HG03095 (cell line): Measurements from ENCODE around the gene TMPRSS2.

Source experiments
- ATAC-seq: cut with Tn5 transposase; IDR thresholded peaks from one replicate; pipeline ENCODE4 v1.9.1; 2021; ENCODE audit warnings: moderate library complexity; ENCODE audit not compliant: unreplicated experiment

The TMPRSS2 gene

GRCh38 chr21:41451753-41452676, 55.9 kb downstream of the TMPRSS2 start:
- ATAC-seq = no peak

DNA sequence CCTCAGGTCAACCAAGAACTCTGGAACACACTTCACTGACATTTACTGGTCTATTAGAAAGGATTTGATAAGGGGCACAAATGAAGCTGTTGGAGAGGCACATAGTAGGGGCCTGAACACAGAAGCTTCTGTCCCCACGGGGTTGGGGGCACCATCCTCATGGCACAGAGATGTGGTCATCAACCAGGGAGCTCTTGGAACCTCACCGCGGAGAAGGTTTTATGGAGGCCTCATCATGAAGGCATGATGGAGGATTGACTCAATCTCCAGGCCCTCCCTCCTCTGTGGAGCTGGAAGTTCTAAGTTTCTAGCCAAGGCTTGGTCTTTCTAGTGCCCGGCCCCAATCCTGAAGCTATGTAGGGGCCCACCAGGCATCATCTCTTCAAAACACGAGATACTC, 58.3 kb downstream of the TMPRSS2 start:
- ATAC-seq = no peak

DNA sequence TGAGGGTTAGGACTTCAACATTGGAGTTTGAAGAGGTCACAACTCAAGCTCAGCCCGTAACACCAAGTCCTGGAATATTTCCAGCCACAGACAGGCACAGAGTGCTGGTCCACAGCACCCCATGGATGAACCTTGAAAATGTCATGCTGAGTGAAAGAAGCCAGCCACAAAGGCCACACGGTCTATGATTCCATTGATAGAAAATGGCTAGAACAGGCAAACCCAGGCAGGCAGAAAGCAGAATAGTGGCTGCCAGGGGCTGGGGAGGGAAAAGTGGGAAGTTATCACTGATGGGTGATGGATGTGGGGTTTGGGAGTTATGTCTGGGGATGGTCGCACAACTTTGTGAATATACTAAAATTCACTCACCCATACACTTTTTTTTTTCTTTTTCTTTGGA, 60.6 kb downstream of the TMPRSS2 start:
- ATAC-seq = no peak

DNA sequence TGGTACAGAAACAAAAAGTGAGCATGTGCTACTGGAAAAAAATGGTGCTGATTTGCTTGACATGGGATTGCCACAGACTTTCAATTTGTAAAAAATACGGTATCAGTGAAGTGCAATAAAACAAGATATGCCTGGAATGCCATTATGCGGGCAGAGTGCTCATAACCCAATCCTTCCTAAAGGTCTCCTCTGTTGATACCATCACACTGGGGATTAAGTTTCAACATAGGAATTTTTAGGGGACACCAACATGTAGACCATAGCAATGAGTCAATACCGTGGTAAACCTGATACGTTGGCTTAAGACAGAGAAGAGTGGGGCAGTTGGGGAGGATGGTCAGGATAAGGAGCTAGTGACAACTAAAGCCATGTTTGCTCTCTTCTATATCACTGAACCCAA, 61.4 kb downstream of the TMPRSS2 start:
- ATAC-seq = no peak

GRCh38 chr21:41445465-41445862, 62.5 kb downstream of the TMPRSS2 start:
- ATAC-seq = no peak

- no peak for ATAC-seq
Observed at GRCh38 chr21:41444703-41445464, 63.1 kb downstream of the TMPRSS2 start.

DNA sequence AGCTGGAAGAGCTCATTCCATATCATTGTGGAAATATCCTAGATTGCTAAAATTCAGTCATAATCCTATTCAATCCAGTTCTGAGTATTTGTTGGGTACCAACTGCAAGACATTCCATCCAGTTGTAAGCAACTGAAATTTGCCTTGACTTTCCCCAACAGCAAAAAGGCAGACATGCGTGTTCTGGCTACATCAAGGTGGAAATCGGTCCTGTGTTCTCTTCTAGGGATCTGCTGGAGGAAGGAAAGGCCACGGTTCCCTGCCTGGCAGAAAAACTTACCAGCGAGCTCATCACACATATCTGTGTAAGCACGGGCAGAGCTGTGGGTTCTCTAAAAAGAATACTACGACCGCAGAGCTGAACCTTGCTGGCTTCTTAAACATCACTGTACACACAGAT, 64.4 kb downstream of the TMPRSS2 start:
- no peak for ATAC-seq

GRCh38 chr21:41442481-41443186, 65.3 kb downstream of the TMPRSS2 start:
- ATAC-seq = no peak

DNA sequence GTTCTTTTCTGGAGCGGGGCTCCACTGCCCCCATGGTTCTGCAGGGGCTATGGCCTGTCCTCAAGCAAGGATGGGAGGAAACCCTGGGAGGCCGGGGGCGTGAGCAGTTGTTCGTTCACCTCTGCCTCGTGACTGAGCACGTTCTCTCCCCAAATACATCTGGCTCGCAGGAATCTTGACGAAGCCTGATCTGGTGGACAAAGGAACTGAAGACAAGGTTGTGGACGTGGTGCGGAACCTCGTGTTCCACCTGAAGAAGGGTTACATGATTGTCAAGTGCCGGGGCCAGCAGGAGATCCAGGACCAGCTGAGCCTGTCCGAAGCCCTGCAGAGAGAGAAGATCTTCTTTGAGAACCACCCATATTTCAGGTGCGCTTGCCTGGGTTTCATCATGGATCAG, 66.4 kb downstream of the TMPRSS2 start:
- no peak for ATAC-seq

- ATAC-seq = no peak
Observed at GRCh38 chr21:41439248-41439647, 68.7 kb downstream of the TMPRSS2 start.

- ATAC-seq = no peak
Observed at GRCh38 chr21:41438425-41439113, 69.4 kb downstream of the TMPRSS2 start.

GRCh38 chr21:41437729-41438128, 70.2 kb downstream of the TMPRSS2 start:
- no peak for ATAC-seq

DNA sequence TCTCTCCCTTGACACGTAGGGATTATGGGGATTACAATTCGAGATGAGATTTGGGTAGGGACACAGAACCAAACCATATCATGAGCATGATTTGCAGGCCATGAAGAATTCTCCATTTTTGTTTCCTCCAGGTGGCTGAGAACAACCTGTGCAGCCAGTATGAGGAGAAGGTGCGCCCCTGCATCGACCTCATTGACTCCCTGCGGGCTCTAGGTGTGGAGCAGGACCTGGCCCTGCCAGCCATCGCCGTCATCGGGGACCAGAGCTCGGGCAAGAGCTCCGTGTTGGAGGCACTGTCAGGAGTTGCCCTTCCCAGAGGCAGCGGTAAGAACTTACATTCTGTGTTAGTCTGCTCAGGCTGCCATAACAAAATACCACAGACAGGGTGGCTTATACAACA, 72.3 kb downstream of the TMPRSS2 start:
- no peak for ATAC-seq

GRCh38 chr21:41433566-41433965, 74.4 kb downstream of the TMPRSS2 start:
- ATAC-seq = no peak

- no peak for ATAC-seq
Observed at GRCh38 chr21:41432562-41433460, 75.1 kb downstream of the TMPRSS2 start.

DNA sequence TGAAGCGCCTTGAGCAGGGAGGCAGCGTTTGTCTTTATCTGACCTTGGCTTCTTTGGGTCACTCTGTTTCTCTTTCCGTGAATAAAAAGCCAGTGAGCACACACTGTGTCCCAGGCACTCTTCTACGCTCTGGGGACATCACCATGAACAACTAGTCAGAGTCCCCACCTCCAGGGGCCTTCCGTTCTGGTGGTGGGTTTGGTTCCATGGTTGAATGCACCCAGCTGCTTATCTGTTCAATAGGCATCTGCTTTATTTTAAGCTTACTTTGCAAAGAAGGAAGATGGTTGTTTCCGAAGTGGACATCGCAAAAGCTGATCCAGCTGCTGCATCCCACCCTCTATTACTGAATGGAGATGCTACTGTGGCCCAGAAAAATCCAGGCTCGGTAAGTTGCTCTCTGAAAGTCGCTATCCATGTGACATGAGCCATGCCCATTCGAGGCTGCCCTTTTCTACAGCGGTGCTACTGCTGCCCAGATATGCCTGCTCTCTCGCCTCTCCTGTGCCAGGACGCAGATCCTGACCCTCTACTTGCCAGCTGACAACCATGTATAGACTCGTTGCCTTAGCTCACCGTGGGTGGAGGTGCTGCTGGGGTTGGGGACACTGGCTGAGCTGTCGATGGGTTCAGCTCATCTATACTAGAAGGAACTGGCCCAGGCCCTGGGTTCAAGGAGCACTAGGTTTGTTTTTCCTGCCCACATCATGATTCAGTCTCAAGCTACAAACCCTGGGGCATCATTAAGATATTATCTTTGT, 76.0 kb downstream of the TMPRSS2 start:
- peak; percentile 86 for ATAC-seq

- no peak for ATAC-seq
Observed at GRCh38 chr21:41429925-41430491, 78.0 kb downstream of the TMPRSS2 start.

- no peak for ATAC-seq
Observed at GRCh38 chr21:41429305-41429704, 78.7 kb downstream of the TMPRSS2 start.

- no peak for ATAC-seq
Observed at GRCh38 chr21:41428847-41429246, 79.1 kb downstream of the TMPRSS2 start.
